GM23248 (cell line): Measurements from ENCODE around the gene WASHC3. TPM values are rescaled to one million over a fixed set of nuclear protein-coding genes. Genes with fewer than 3 reads are reported as not detected.

Experiments
- DNase-seq: peaks from one replicate; pipeline ENCODE4 v3.0.0-alpha.2; 2015
- H2AFZ ChIP-seq: fragments of 200-600 bp; sonication (generic); 2 replicates; pipeline ENCODE4 v1.6.1; 2016; ENCODE audit warnings: antibody characterized with exemption
- H3F3A ChIP-seq: fragments of 200-600 bp; sonication (generic); 2 replicates; pipeline ENCODE4 v1.6.1; 2016; ENCODE audit warnings: mild to moderate bottlenecking, antibody characterized with exemption, mixed run types; ENCODE audit not compliant: insufficient read depth
- H3K27ac ChIP-seq: fragments of 200-600 bp; sonication (generic); 2 replicates; pipeline ENCODE4 v1.5.1; 2016; ENCODE audit warnings: mild to moderate bottlenecking
- H3K27me3 ChIP-seq: fragments of 200-600 bp; sonication (generic); replicated peaks from 2 replicates; pipeline ENCODE4 v1.6.1; 2016; ENCODE audit warnings: mild to moderate bottlenecking; ENCODE audit not compliant: insufficient read depth
- H3K36me3 ChIP-seq: fragments of 200-600 bp; sonication (generic); 2 replicates; pipeline ENCODE4 v1.6.1; 2016; ENCODE audit warnings: low read depth, mild to moderate bottlenecking
- H3K4me1 ChIP-seq: fragments of 200-600 bp; sonication (generic); 2 replicates; pipeline ENCODE4 v1.6.1; 2016; ENCODE audit warnings: mild to moderate bottlenecking; ENCODE audit not compliant: insufficient read depth
- H3K4me2 ChIP-seq: fragments of 200-600 bp; sonication (generic); one replicate; pipeline ENCODE4 v1.6.1; 2016; ENCODE audit warnings: mild to moderate bottlenecking; ENCODE audit not compliant: unreplicated experiment
- H3K4me3 ChIP-seq: fragments of 200-600 bp; sonication (generic); 2 replicates; pipeline ENCODE4 v1.5.1; 2016; ENCODE audit warnings: mild to moderate bottlenecking
- H3K79me2 ChIP-seq: fragments of 200-600 bp; sonication (generic); 2 replicates; pipeline ENCODE4 v1.6.1; 2016; ENCODE audit warnings: mild to moderate bottlenecking; ENCODE audit not compliant: insufficient read depth
- H3K9ac ChIP-seq: fragments of 200-600 bp; sonication (generic); 2 replicates; pipeline ENCODE4 v1.6.1; 2016; ENCODE audit warnings: mild to moderate bottlenecking
- H3K9me2 ChIP-seq: fragments of 200-600 bp; sonication (generic); 2 replicates; pipeline ENCODE4 v1.6.1; 2016; ENCODE audit warnings: mixed run types, mild to moderate bottlenecking, moderate library complexity; ENCODE audit not compliant: insufficient read depth
- H3K9me3 ChIP-seq: fragments of 200-600 bp; sonication (generic); one replicate; pipeline ENCODE4 v1.6.1; 2017; ENCODE audit warnings: low read depth
- H4K20me1 ChIP-seq: fragments of 200-600 bp; sonication (generic); 2 replicates; pipeline ENCODE4 v1.6.0; 2016; ENCODE audit not compliant: insufficient read depth
- EZH2 ChIP-seq: fragments of 200-600 bp; sonication (generic); IDR thresholded peaks from 2 replicates; pipeline ENCODE4 v1.6.1; 2018; ENCODE audit warnings: antibody characterized with exemption, mild to moderate bottlenecking; ENCODE audit not compliant: insufficient read depth, poor library complexity, severe bottlenecking
- EZH2phosphoT487 ChIP-seq: fragments of 200-600 bp; sonication (generic); IDR thresholded peaks from 2 replicates; pipeline ENCODE4 v1.6.1; 2018; ENCODE audit warnings: antibody characterized with exemption, moderate library complexity, mild to moderate bottlenecking, low read depth; ENCODE audit not compliant: insufficient read depth
- WGBS, 2 experiments: methylation state at CpG; one replicate each; pipeline ENCODE4 v1.1.6; 2015 to 2017; ENCODE audit warnings: low lambda C conversion rate in 2 of 2, low coverage in 1 of 2; ENCODE audit errors: missing lambda C conversion rate in 2 of 2; 5-methylcytosine and 5-hydroxymethylcytosine counted together
- in situ Hi-C: fragments of 300-500 bp; cut with MboI; formaldehyde crosslinking; loops from 2 replicates; pipeline ENCODE4 v1.15.0; 2020
- polyA plus RNA-seq: library from polyadenylated mRNA; unstranded; fragments of >200 nt; fragmentation: Nextera tagmentation; extraction: Ambion mirVana; gene quantifications from 2 replicates; pipeline ENCODE4 v1.2.1, GENCODE V29; 2016
- total RNA-seq: library from RNA; depleted of rRNA; stranded (reverse); fragments of >200 nt; shearing (Covaris generic); gene quantifications from 2 replicates; pipeline ENCODE4 v1.2.3, GENCODE V29; 2014

Gene WASHC3
- total and polyA plus RNA-seq, 2 experiments from 2014 or later = 103 to 150 TPM

- 36 to 39% methylated on average over 1 of the region's 1 CpG for WGBS, 2 experiments
- Histone ChIP-seq H2AFZ (no peak overlapping the region), H3K27ac (no peak overlapping the region), H3K4me2 (no peak overlapping the region), H3K4me1 (0 out of 2 replicates have a peak, but pooled peaks cover 9% of the 10 kb centered on the region), H3K9me2 (no peaks in the 10 kb centered on the region), H3K36me3 (peaks cover 32% of the 10 kb centered on the region; the same call in 1 of the 2 replicates), H3K79me2 (no peaks in the 10 kb centered on the region), H3K27me3 (no peaks in the 10 kb centered on the region), H3K4me3 (no peak overlapping the region), H3K9ac (no peak overlapping the region), H3K9me3 (no peaks in the 10 kb centered on the region), H3F3A (no peaks in the 10 kb centered on the region), H4K20me1 (no peaks in the 10 kb centered on the region)
- peak; percentile 36 for DNase-seq
- in situ Hi-C loops = no loop called here
- TF ChIP-seq EZH2 (no peak), EZH2phosphoT487 (no peak)
Observed at GRCh38 chr12:102016472-102016871, 45.3 kb downstream of the WASHC3 start.

GRCh38 chr12:102010265-102010994 is 51.4 kb downstream of the WASHC3 start:
- Histone ChIP-seq H3K4me2 (no peak overlapping the region), H3K9me2 (no peaks in the 10 kb centered on the region; the same call in 1 of the 2 replicates), H2AFZ (no peak overlapping the region), H3K36me3 (peaks cover 15% of the 10 kb centered on the region; the same call in 1 of the 2 replicates), H3K79me2 (no peaks in the 10 kb centered on the region), H3K4me3 (no peak overlapping the region), H3K9ac (no peak overlapping the region), H3K9me3 (no peaks in the 10 kb centered on the region), H3F3A (no peaks in the 10 kb centered on the region), H4K20me1 (no peaks in the 10 kb centered on the region), H3K4me1 (no peaks in the 10 kb centered on the region), H3K27ac (no peak overlapping the region), H3K27me3 (no peaks in the 10 kb centered on the region)
- DNase-seq = no peak
- in situ Hi-C loops = no loop called here
- 90 to 93% methylated on average over 8 of the region's 8 CpGs for WGBS, 2 experiments
- TF ChIP-seq EZH2phosphoT487 (no peak), EZH2 (no peak)

GRCh38 chr12:102009796-102010195 is 52.0 kb downstream of the WASHC3 start:
- in situ Hi-C loops = no loop called here
- Histone ChIP-seq H4K20me1 (no peaks in the 10 kb centered on the region), H3K27me3 (no peaks in the 10 kb centered on the region), H3K4me3 (no peak overlapping the region), H3F3A (no peaks in the 10 kb centered on the region), H3K79me2 (no peaks in the 10 kb centered on the region), H3K9me2 (no peaks in the 10 kb centered on the region; the same call in 1 of the 2 replicates), H3K9ac (no peak overlapping the region), H3K36me3 (peaks cover 14% of the 10 kb centered on the region; the same call in 1 of the 2 replicates), H3K4me1 (no peaks in the 10 kb centered on the region), H2AFZ (no peak overlapping the region), H3K9me3 (no peaks in the 10 kb centered on the region), H3K4me2 (no peak overlapping the region), H3K27ac (no peak overlapping the region)
- DNase-seq = no peak
- no peak for TF ChIP-seq EZH2
- TF ChIP-seq EZH2phosphoT487 = no peak
- 97 to 98% methylated on average over 3 of the region's 3 CpGs for WGBS, 2 experiments

GRCh38 chr12:102008615-102009126 is 53.1 kb downstream of the WASHC3 start:
- WGBS, 2 experiments = 39 to 42% methylated on average over 1 of the region's 1 CpG
- no peaks in the 10 kb centered on the region for H3F3A ChIP-seq
- no peaks in the 10 kb centered on the region for H4K20me1 ChIP-seq
- in situ Hi-C loops = no loop called here
- no peaks in the 10 kb centered on the region for H3K79me2 ChIP-seq
- no peak overlapping the region for H3K4me3 ChIP-seq
- H3K36me3 ChIP-seq = peaks cover 14% of the 10 kb centered on the region; the same call in 1 of the 2 replicates
- H3K4me2 ChIP-seq = no peak overlapping the region
- H3K27ac ChIP-seq = no peak overlapping the region
- no peaks in the 10 kb centered on the region; the same call in 1 of the 2 replicates for H3K9me2 ChIP-seq
- no peak overlapping the region for H3K9ac ChIP-seq
- H3K4me1 ChIP-seq = no peaks in the 10 kb centered on the region
- DNase-seq = no peak
- TF ChIP-seq EZH2phosphoT487 = no peak
- no peak for TF ChIP-seq EZH2
- H3K27me3 ChIP-seq = no peaks in the 10 kb centered on the region
- H3K9me3 ChIP-seq = no peaks in the 10 kb centered on the region
- H2AFZ ChIP-seq = no peak overlapping the region
